Measurements from ENCODE around the gene PGAM5. TPM values are rescaled to one million over a fixed set of nuclear protein-coding genes. Genes with fewer than 3 reads are reported as not detected.

Gene PGAM5
- total RNA-seq, 2 experiments from 2014 or later, result 12.8 to 15.1 TPM

DNA sequence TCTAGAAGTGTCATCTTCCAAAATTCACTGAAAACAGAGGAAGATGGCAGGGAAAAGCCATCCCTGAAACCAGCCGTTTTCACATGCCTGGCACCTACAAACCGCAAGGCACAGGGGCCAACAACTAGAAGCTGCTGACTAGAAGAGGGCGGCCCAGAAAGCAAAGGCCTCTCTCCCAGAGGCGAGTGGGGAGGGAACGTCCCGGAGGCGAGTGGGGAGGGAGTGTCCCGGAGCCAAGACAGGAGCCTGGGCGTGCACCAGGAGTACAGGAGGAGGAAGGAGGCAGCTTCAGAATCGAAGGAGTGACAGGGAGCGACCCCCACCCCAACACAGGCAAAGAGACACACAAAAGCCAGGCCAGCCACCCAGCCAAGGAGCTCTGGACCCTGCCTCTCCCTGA is 30.0 kb downstream of the PGAM5 start:
- no peak for DNase-seq
- Mint-ChIP-seq H3K27me3 (no peaks in the 10 kb centered on the region), H3K4me3 (no peak overlapping the region), H3K36me3 (ENCODE audit: low read depth) (peaks cover 92% of the 10 kb centered on the region), H3K4me1 (ENCODE audit: low read depth) (peaks cover 13% of the 10 kb centered on the region), H3K9me3 (no peaks in the 10 kb centered on the region), H3K27ac (no peak overlapping the region)
- ChIA-PET CTCF (no interaction called here), POLR2A (interaction anchor here (1.4 kb wide), 1 partner anchor 30 kb away, joined by 4 read pairs; the partner anchor contains the start of gene PGAM5)
- ATAC-seq (ENCODE audit: poor library complexity), result no peak
- H3K36me3 ChIP-seq (ENCODE audit: insufficient read depth, low read length), result peaks cover 86% of the 10 kb centered on the region
- H3K4me3 ChIP-seq (ENCODE audit: low read length), result no peak overlapping the region
- H3K27me3 ChIP-seq (ENCODE audit: control insufficient read depth in 1 of 2, insufficient read depth in 2 of 2, low read length in 2 of 2), result no peaks in the 10 kb centered on the region
- intact Hi-C loops (cut with DNase I, micrococcal nuclease), result no loop called here
- no peak overlapping the region for H3K27ac ChIP-seq (ENCODE audit: low read depth in 1 of 2, low read length in 2 of 2)
- TF ChIP-seq CTCF (IDR thresholded peaks at IDR 0.05), result no peak
- H3K9me3 ChIP-seq (ENCODE audit: control insufficient read depth in 1 of 2, insufficient read depth in 1 of 2, low read length in 2 of 2), result no peaks in the 10 kb centered on the region
- no peaks in the 10 kb centered on the region for H3K4me1 ChIP-seq (ENCODE audit: insufficient read depth, low read length)

DNA sequence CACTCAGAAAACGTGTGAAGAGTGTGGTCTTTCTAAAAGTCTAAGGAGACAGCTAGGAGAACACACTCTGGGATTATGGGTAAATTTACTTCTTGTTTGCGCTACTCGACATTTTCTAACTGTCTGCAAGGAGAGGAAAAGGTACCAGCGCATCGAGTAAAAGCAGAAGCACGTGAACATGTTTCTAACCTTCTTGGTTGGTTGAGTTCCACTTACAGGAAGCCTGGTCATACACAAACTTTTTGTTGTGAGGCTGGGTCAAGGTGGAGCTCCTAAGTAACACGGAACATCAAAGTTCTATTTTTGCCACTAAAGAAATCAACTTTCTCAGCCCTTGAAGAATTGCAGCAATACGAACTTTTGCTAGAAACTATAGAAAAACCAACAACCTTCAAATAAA is 31.0 kb downstream of the PGAM5 start:
- no peak overlapping the region for H3K4me3 Mint-ChIP-seq
- peaks cover 13% of the 10 kb centered on the region for H3K4me1 Mint-ChIP-seq (ENCODE audit: low read depth)
- ATAC-seq (ENCODE audit: poor library complexity) (no peak), DNase-seq (no peak)
- H3K27ac Mint-ChIP-seq, result no peak overlapping the region
- peaks cover 87% of the 10 kb centered on the region for H3K36me3 ChIP-seq (ENCODE audit: insufficient read depth, low read length)
- no peak overlapping the region for H3K4me3 ChIP-seq (ENCODE audit: low read length)
- no peak overlapping the region for H3K27ac ChIP-seq (ENCODE audit: low read depth in 1 of 2, low read length in 2 of 2)
- H3K27me3 ChIP-seq (ENCODE audit: control insufficient read depth in 1 of 2, insufficient read depth in 2 of 2, low read length in 2 of 2), result no peaks in the 10 kb centered on the region
- TF ChIP-seq CTCF (IDR thresholded peaks at IDR 0.05), result no peak
- intact Hi-C loops (cut with DNase I, micrococcal nuclease), result no loop called here
- CTCF ChIA-PET, result no interaction called here
- peaks cover 92% of the 10 kb centered on the region for H3K36me3 Mint-ChIP-seq (ENCODE audit: low read depth)
- H3K27me3 Mint-ChIP-seq, result no peaks in the 10 kb centered on the region
- H3K9me3 ChIP-seq (ENCODE audit: control insufficient read depth in 1 of 2, insufficient read depth in 1 of 2, low read length in 2 of 2), result no peaks in the 10 kb centered on the region
- no peaks in the 10 kb centered on the region for H3K4me1 ChIP-seq (ENCODE audit: insufficient read depth, low read length)
- no peaks in the 10 kb centered on the region for H3K9me3 Mint-ChIP-seq
- POLR2A ChIA-PET, result interaction anchor here (1.4 kb wide), 1 partner anchor 31 kb away, joined by 4 read pairs; the partner anchor contains the start of gene PGAM5

DNA sequence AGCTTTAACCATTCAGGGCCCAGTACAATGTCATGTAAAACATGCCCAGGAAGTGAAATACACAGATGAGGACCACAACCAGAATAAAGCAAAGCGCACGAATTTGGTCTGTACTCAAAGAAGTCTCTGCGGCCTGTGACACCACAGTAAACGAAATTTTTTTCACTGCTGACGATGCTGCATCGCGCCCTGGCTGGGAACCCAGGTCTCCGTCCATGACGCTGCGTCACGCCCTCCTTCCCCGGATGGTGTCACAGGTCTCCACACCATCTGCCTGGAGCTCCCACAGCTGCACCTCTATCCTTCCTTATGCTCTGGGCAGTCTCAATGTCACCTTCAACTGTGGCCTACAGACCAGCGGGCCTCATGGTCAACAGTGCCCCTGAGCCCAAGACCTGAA is 33.2 kb downstream of the PGAM5 start:
- ChIA-PET CTCF (no interaction called here), POLR2A (interaction anchor here (0.5 kb wide), 1 partner anchor 190 kb away, joined by 3 read pairs; no protein-coding TSS in a partner anchor)
- peaks cover 96% of the 10 kb centered on the region for H3K36me3 ChIP-seq (ENCODE audit: insufficient read depth, low read length)
- DNase-seq (no peak), ATAC-seq (ENCODE audit: poor library complexity) (no peak)
- no peaks in the 10 kb centered on the region for H3K9me3 ChIP-seq (ENCODE audit: control insufficient read depth in 1 of 2, insufficient read depth in 1 of 2, low read length in 2 of 2)
- peaks cover 95% of the 10 kb centered on the region for H3K36me3 Mint-ChIP-seq (ENCODE audit: low read depth)
- no peaks in the 10 kb centered on the region for H3K27me3 ChIP-seq (ENCODE audit: control insufficient read depth in 1 of 2, insufficient read depth in 2 of 2, low read length in 2 of 2)
- H3K27ac Mint-ChIP-seq, result no peak overlapping the region
- H3K4me1 Mint-ChIP-seq (ENCODE audit: low read depth), result peaks cover 13% of the 10 kb centered on the region
- TF ChIP-seq CTCF (IDR thresholded peaks at IDR 0.05), result no peak
- intact Hi-C loops (cut with DNase I, micrococcal nuclease), result no loop called here
- H3K4me3 ChIP-seq (ENCODE audit: low read length), result no peak overlapping the region
- H3K27me3 Mint-ChIP-seq, result no peaks in the 10 kb centered on the region
- no peak overlapping the region for H3K4me3 Mint-ChIP-seq
- H3K4me1 ChIP-seq (ENCODE audit: insufficient read depth, low read length), result no peaks in the 10 kb centered on the region
- no peak overlapping the region for H3K27ac ChIP-seq (ENCODE audit: low read depth in 1 of 2, low read length in 2 of 2)
- H3K9me3 Mint-ChIP-seq, result no peaks in the 10 kb centered on the region
